A549 (cell line): ENCODE measurements around the gene RABGAP1L. TPM values are rescaled to one million over a fixed set of nuclear protein-coding genes. Genes with fewer than 3 reads are reported as not detected.

Experiments
- ATAC-seq, 2 experiments: fragments of 200-7000 bp in 1 of 2; fragments of >200 bp in 1 of 2; cut with Nextera tagmentation in 1 of 2; cut with Tn5 transposase in 1 of 2; 3 replicates each; pipeline versions ENCODE4 v1.8.0 to v1.9.1; 2018 to 2020; ENCODE audit warnings: mild to moderate bottlenecking in 1 of 2, moderate library complexity in 1 of 2
- CTCF ChIA-PET: fragments of 300-600 bp; sonication (Branson Sonifier 250); formaldehyde crosslinking; extraction: SDS; loops from one replicate; lab custom pipeline; 2021; ENCODE audit warnings: antibody characterized with exemption, inconsistent platforms; lab: Yijun Ruan, JAX
- POLR2A ChIA-PET: fragments of 350-600 bp; formaldehyde crosslinking; extraction: SDS; loops from one replicate; lab custom pipeline; 2021; ENCODE audit warnings: antibody characterized with exemption, inconsistent platforms; lab: Yijun Ruan, JAX
- DNase-seq, 2 experiments: peaks; one replicate each; pipeline versions ENCODE4 v3.0.0 to v3.0.0-alpha.2; 2011 to 2016; ENCODE audit warnings: low read depth in 1 of 2, low spot score in 1 of 2
- FAIRE-seq: peaks from 2 replicates; lab custom pipeline; 2011; peaks lifted over from hg19 to GRCh38; lab: Jason Lieb, UNC
- H3K27ac ChIP-seq, 2 experiments: fragments of >200 bp; sonication (Bioruptor Twin); formaldehyde crosslinking; 3 replicates each; pipeline ENCODE4 v1.5.1; 2016 to 2017
- H3K4me1 ChIP-seq: fragments of >200 bp; sonication (Bioruptor Twin); formaldehyde crosslinking; 3 replicates; pipeline ENCODE4 v1.6.1; 2016
- H3K4me2 ChIP-seq: fragments of >200 bp; sonication (Bioruptor Twin); formaldehyde crosslinking; 3 replicates; pipeline ENCODE4 v1.6.1; 2016
- H3K4me3 ChIP-seq: fragments of >200 bp; sonication (Bioruptor Twin); formaldehyde crosslinking; 3 replicates; pipeline ENCODE4 v1.5.1; 2016
- H3K9me3 ChIP-seq: fragments of >200 bp; sonication (Bioruptor Twin); formaldehyde crosslinking; 3 replicates; pipeline ENCODE4 v1.6.1; 2016
- ATOH8 ChIP-seq: fragments of 250-450 bp; sonication (Bioruptor Pico); IDR thresholded peaks from 2 replicates; pipeline ENCODE4 v1.5.0; 2020; ENCODE audit warnings: low read depth, mild to moderate bottlenecking, moderate library complexity
- CHD2 ChIP-seq: fragments of 150-350 bp; IDR thresholded peaks from 2 replicates; pipeline ENCODE4 v1.6.1; 2014; ENCODE audit warnings: low read length; ENCODE audit not compliant: partially characterized antibody
- E2F6 ChIP-seq: IDR thresholded peaks from 2 replicates; pipeline ENCODE4 v1.6.1; 2012; ENCODE audit warnings: low read depth, borderline replicate concordance
- ELK1 ChIP-seq: fragments of 150-350 bp; IDR thresholded peaks from 2 replicates; pipeline ENCODE4 v1.6.1; 2014; ENCODE audit warnings: low read depth, mild to moderate bottlenecking, low read length
- EP300 ChIP-seq, 2 experiments: fragments of >200 bp; sonication (Bioruptor Twin); formaldehyde crosslinking; IDR thresholded peaks; 2 replicates in 1 of 2; 3 replicates in 1 of 2; pipeline ENCODE4 v1.6.1; 2016 to 2017
- ESRRA ChIP-seq: fragments of 150-350 bp; IDR thresholded peaks from 2 replicates; pipeline ENCODE4 v1.6.1; 2014; ENCODE audit warnings: mild to moderate bottlenecking, low read length, borderline replicate concordance
- FOSB ChIP-seq: fragments of 250-450 bp; sonication (Bioruptor Pico); IDR thresholded peaks from 2 replicates; pipeline ENCODE4 v1.5.0; 2020; ENCODE audit warnings: mild to moderate bottlenecking, moderate library complexity
- FOSL2 ChIP-seq, 2 experiments: fragments of 450-650 bp in 1 of 2; fragments of >200 bp in 1 of 2; sonication (Bioruptor Twin) in 1 of 2; formaldehyde crosslinking; IDR thresholded peaks; 2 replicates each; pipeline versions ENCODE4 v1.5.0 to v1.6.1; 2016 to 2020; ENCODE audit warnings: mild to moderate bottlenecking in 1 of 2, moderate library complexity in 1 of 2
- HDAC2 ChIP-seq: fragments of 200-600 bp; sonication (generic); IDR thresholded peaks from 2 replicates; pipeline ENCODE4 v1.6.1; 2016
- HOXA7 ChIP-seq: fragments of 250-450 bp; sonication (Bioruptor Pico); IDR thresholded peaks from 2 replicates; pipeline ENCODE4 v1.5.0; 2020; ENCODE audit warnings: mild to moderate bottlenecking, moderate library complexity
- HOXB5 ChIP-seq: fragments of 250-450 bp; sonication (Bioruptor Pico); IDR thresholded peaks from 2 replicates; pipeline ENCODE4 v1.5.0; 2020; ENCODE audit warnings: mild to moderate bottlenecking, moderate library complexity
- KDM1A ChIP-seq: fragments of 200-600 bp; sonication (generic); IDR thresholded peaks from 2 replicates; pipeline ENCODE4 v1.6.1; 2016; ENCODE audit warnings: low read depth, mild to moderate bottlenecking
- KDM5A ChIP-seq: fragments of 200-600 bp; sonication (generic); IDR thresholded peaks from 2 replicates; pipeline ENCODE4 v1.6.1; 2016; ENCODE audit warnings: antibody characterized with exemption, mild to moderate bottlenecking
- MAFK ChIP-seq: fragments of 450-650 bp; IDR thresholded peaks from 2 replicates; pipeline ENCODE4 v1.6.1; 2014; ENCODE audit not compliant: partially characterized antibody
- NFE2L2 ChIP-seq: fragments of 150-350 bp; conservative IDR thresholded peaks from 2 replicates; pipeline ENCODE4 v1.6.1; 2014; ENCODE audit warnings: low read length
- NPAS2 ChIP-seq: fragments of 250-450 bp; sonication (Bioruptor Pico); IDR thresholded peaks from 2 replicates; pipeline ENCODE4 v1.8.0; 2022; ENCODE audit warnings: mild to moderate bottlenecking, moderate library complexity, borderline replicate concordance
- PBX3 ChIP-seq: IDR thresholded peaks from 2 replicates; pipeline ENCODE4 v1.6.1; 2012
- POLR2AphosphoS2 ChIP-seq: conservative IDR thresholded peaks from 2 replicates; pipeline ENCODE4 v1.6.1; 2012; ENCODE audit warnings: low read length, improper control_type of control experiment, inconsistent platforms
- RARB ChIP-seq: fragments of 250-450 bp; sonication (Bioruptor Pico); IDR thresholded peaks from 2 replicates; pipeline ENCODE4 v1.8.0; 2021; ENCODE audit warnings: mild to moderate bottlenecking, moderate library complexity
- SREBF2 ChIP-seq: fragments of 450-650 bp; IDR thresholded peaks from 2 replicates; pipeline ENCODE4 v1.6.1; 2014; ENCODE audit warnings: mild to moderate bottlenecking, moderate library complexity
- TFCP2L1 ChIP-seq: fragments of 250-450 bp; sonication (Bioruptor Pico); IDR thresholded peaks from 2 replicates; pipeline ENCODE4 v1.5.0; 2021; ENCODE audit warnings: mild to moderate bottlenecking
- ZNF302 ChIP-seq: fragments of 250-450 bp; sonication (Bioruptor Pico); IDR thresholded peaks from 2 replicates; pipeline ENCODE4 v1.9.0; 2021; ENCODE audit warnings: inconsistent platforms, mild to moderate bottlenecking, moderate library complexity
- WGBS: methylation state at CpG from one replicate; pipeline ENCODE4 v1.1.6; 2017; ENCODE audit errors: missing lambda C conversion rate; 5-methylcytosine and 5-hydroxymethylcytosine counted together
- polyA plus RNA-seq, 4 experiments: library from polyadenylated mRNA; depleted of rRNA in 3 of 4; stranded (reverse); fragments of >200 nt; fragmentation: RNase III in 1 of 4; extraction: RNeasy Plus Mini Kit Qiagen cat#74134 plus additional on column Dnase treatment in 1 of 4; gene quantifications; 2 replicates in 3 of 4; 3 replicates in 1 of 4; pipeline ENCODE4 v1.2.3, GENCODE V29; 2011 to 2017
- TF ChIP-seq, protein P1 (sequence below): fragments of 250-450 bp; sonication (Bioruptor Pico); IDR thresholded peaks from 2 replicates; pipeline ENCODE4 v1.5.0; 2021; ENCODE audit warnings: mild to moderate bottlenecking, moderate library complexity, borderline replicate concordance

Gene RABGAP1L
- polyA plus RNA-seq, 2 of the 4 experiments (the other 2 are of a cell fraction) = 8.2 to 18.6 TPM

GRCh38 chr1:174963529-174964125, 804.3 kb downstream of the RABGAP1L start (continued):
- no peak for TF ChIP-seq ELK1
- TF ChIP-seq, all 56 proteins: peak for 0

GRCh38 chr1:174964261-174964971, 805.1 kb downstream of the RABGAP1L start:
- H3K27ac ChIP-seq = no peak overlapping the region
- TF ChIP-seq, protein P1, sequence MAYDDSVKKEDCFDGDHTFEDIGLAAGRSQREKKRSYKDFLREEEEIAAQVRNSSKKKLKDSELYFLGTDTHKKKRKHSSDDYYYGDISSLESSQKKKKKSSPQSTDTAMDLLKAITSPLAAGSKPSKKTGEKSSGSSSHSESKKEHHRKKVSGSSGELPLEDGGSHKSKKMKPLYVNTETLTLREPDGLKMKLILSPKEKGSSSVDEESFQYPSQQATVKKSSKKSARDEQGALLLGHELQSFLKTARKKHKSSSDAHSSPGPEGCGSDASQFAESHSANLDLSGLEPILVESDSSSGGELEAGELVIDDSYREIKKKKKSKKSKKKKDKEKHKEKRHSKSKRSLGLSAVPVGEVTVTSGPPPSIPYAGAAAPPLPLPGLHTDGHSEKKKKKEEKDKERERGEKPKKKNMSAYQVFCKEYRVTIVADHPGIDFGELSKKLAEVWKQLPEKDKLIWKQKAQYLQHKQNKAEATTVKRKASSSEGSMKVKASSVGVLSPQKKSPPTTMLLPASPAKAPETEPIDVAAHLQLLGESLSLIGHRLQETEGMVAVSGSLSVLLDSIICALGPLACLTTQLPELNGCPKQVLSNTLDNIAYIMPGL (CRISPR knock-in tag) = no peak
- TF ChIP-seq HOXB5 (CRISPR knock-in tag) = no peak
- TF ChIP-seq ATOH8 (CRISPR knock-in tag) = no peak
- no peak for TF ChIP-seq E2F6
- no peak for TF ChIP-seq NPAS2
- no peak for TF ChIP-seq POLR2AphosphoS2
- TF ChIP-seq SREBF2 = no peak
- no peak for TF ChIP-seq CHD2
- TF ChIP-seq NFE2L2 = no peak
- TF ChIP-seq KDM5A = no peak
- no peak for TF ChIP-seq FOSB (CRISPR knock-in tag)
- no peak for TF ChIP-seq TFCP2L1 (CRISPR knock-in tag)
- no peak for TF ChIP-seq MAFK
- no peak for TF ChIP-seq HOXA7 (CRISPR knock-in tag)
- TF ChIP-seq ZNF302 (CRISPR knock-in tag) = no peak
- TF ChIP-seq, all 56 proteins: peak for 0
- 69% methylated on average over 6 of the region's 6 CpGs for WGBS
- Histone ChIP-seq H3K9me3 (no peaks in the 10 kb centered on the region), H3K4me3 (no peak overlapping the region), H3K4me2 (no peak overlapping the region), H3K4me1 (peaks cover 10% of the 10 kb centered on the region; the same call in 1 of the 3 replicates)
- CTCF ChIA-PET = no interaction called here
- ATAC-seq = 0 out of 6 replicates have a peak, but pooled peaks of 1 of the 2 experiments have one; percentile 33
- DNase-seq = peak in 1 of 2 experiments; percentile 19
- POLR2A ChIA-PET = interaction anchor here (2.4 kb wide), 1 partner anchor 35 kb away, joined by 7 read pairs; the partner anchor contains the start of gene CACYBP
- no peak for FAIRE-seq

DNA sequence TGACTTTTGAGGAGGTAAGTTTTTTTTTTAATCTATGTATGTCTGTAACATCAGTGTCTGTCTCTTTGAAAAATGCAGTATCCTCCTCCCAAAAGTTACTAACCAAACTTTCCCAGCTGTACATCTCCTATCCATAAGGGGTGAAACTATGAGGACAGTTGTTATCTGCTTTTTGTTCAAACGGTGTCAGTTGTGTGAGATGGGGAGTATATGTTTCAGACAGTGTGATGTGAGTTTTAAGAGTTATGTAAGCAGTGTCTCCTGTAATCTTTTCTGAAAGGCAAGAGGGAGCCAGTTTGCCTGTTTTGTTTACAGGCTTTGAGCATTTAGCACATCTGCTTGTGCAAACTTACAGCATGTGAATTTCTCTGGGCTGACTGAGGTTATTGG, 805.6 kb downstream of the RABGAP1L start:
- Histone ChIP-seq H3K9me3 (no peaks in the 10 kb centered on the region), H3K27ac (no peak overlapping the region), H3K4me1 (peaks cover 10% of the 10 kb centered on the region; the same call in 1 of the 3 replicates), H3K4me2 (no peak overlapping the region), H3K4me3 (no peak overlapping the region)
- 59% methylated on average over 1 of the region's 1 CpG for WGBS
- DNase-seq (no peak), FAIRE-seq (no peak), ATAC-seq (peak in 1 of 2 experiments; percentile 36; a peak in 3 of 6 replicates)
- CTCF ChIA-PET = interaction anchor here (1.0 to 1.3 kb wide), 3 partner anchors 101 to 196 kb away, joined by 3 to 4 read pairs (median 3); no protein-coding TSS in a partner anchor
- POLR2A ChIA-PET = interaction anchor here (2.4 kb wide), 1 partner anchor 34 kb away, joined by 7 read pairs; the partner anchor contains the start of gene CACYBP
- TF ChIP-seq RARB (CRISPR knock-in tag) (no peak), FOSL2 (IDR thresholded peaks at IDR 0.05) (no peak), FOSL2 (CRISPR knock-in tag; IDR thresholded peaks at IDR 0.05) (no peak), HDAC2 (no peak), NPAS2 (no peak), KDM5A (no peak), EP300 (IDR thresholded peaks at IDR 0.05) (no peak), KDM1A (no peak), HOXB5 (CRISPR knock-in tag) (no peak), PBX3 (no peak), ESRRA (no peak), ATOH8 (CRISPR knock-in tag) (no peak)
